HG02642 (cell line): Measurements from ENCODE around the gene MAP2K6.

Source experiments
- ATAC-seq: cut with Tn5 transposase; IDR thresholded peaks from one replicate; pipeline ENCODE4 v1.9.1; 2021; ENCODE audit warnings: mild to moderate bottlenecking; ENCODE audit not compliant: unreplicated experiment, poor library complexity

MAP2K6 gene

GRCh38 chr17:69414408-69415274, at the start of gene MAP2K6:
TSS of gene MAP2K6 (plus strand) at chr17:69414697. CDS start at chr17:69414985, 288 bp downstream.
- ATAC-seq: peak; percentile 96

GRCh38 chr17:69367298-69367697, 47.2 kb upstream of the MAP2K6 start:
- ATAC-seq: peak; percentile 82

- ATAC-seq: no peak
These were observed 41.4 kb upstream of the MAP2K6 start for GRCh38 chr17:69373069-69373468.

GRCh38 chr17:69375229-69375628, 39.3 kb upstream of the MAP2K6 start:
- no peak for ATAC-seq

- no peak for ATAC-seq
These were observed 25.6 kb upstream of the MAP2K6 start for GRCh38 chr17:69388822-69389442.

GRCh38 chr17:69390795-69391501, 23.5 kb upstream of the MAP2K6 start:
- ATAC-seq: no peak

GRCh38 chr17:69401251-69401650, 13.2 kb upstream of the MAP2K6 start:
- no peak for ATAC-seq

GRCh38 chr17:69402052-69402451, 12.4 kb upstream of the MAP2K6 start:
- ATAC-seq: no peak

- no peak for ATAC-seq
These were observed 10.1 kb upstream of the MAP2K6 start for GRCh38 chr17:69404399-69404798.

GRCh38 chr17:69405096-69405495, 9.4 kb upstream of the MAP2K6 start:
- ATAC-seq: no peak

- ATAC-seq: no peak
These were observed 7.6 kb upstream of the MAP2K6 start for GRCh38 chr17:69406941-69407340.

- ATAC-seq: no peak
These were observed 6.7 kb upstream of the MAP2K6 start for GRCh38 chr17:69407759-69408158.

GRCh38 chr17:69410671-69411070, 3.8 kb upstream of the MAP2K6 start:
- no peak for ATAC-seq

- no peak for ATAC-seq
These were observed 2.7 kb upstream of the MAP2K6 start for GRCh38 chr17:69411766-69412165.

- ATAC-seq: no peak
These were observed 2.2 kb upstream of the MAP2K6 start for GRCh38 chr17:69412251-69412671.

GRCh38 chr17:69415431-69415830, 934 bp downstream of the MAP2K6 start:
- ATAC-seq: no peak

- ATAC-seq: no peak
These were observed 3.3 kb downstream of the MAP2K6 start for GRCh38 chr17:69417545-69418483.

- no peak for ATAC-seq
These were observed 4.0 kb downstream of the MAP2K6 start for GRCh38 chr17:69418535-69418934.

GRCh38 chr17:69423450-69423849, 9.0 kb downstream of the MAP2K6 start:
- no peak for ATAC-seq
